Activated CD8-positive, alpha-beta memory T cell treated with anti-CD3 and anti-CD28 coated beads, Interleukin-2, amount 50 U/mL, for 24 hours (primary cell): ENCODE results near the gene ARHGEF16.

ENCODE experiments used
- DNase-seq: peaks from one replicate; pipeline ENCODE4 v3.0.0-alpha.2; 2020; ENCODE audit errors: extremely low read depth

The ARHGEF16 gene

DNA sequence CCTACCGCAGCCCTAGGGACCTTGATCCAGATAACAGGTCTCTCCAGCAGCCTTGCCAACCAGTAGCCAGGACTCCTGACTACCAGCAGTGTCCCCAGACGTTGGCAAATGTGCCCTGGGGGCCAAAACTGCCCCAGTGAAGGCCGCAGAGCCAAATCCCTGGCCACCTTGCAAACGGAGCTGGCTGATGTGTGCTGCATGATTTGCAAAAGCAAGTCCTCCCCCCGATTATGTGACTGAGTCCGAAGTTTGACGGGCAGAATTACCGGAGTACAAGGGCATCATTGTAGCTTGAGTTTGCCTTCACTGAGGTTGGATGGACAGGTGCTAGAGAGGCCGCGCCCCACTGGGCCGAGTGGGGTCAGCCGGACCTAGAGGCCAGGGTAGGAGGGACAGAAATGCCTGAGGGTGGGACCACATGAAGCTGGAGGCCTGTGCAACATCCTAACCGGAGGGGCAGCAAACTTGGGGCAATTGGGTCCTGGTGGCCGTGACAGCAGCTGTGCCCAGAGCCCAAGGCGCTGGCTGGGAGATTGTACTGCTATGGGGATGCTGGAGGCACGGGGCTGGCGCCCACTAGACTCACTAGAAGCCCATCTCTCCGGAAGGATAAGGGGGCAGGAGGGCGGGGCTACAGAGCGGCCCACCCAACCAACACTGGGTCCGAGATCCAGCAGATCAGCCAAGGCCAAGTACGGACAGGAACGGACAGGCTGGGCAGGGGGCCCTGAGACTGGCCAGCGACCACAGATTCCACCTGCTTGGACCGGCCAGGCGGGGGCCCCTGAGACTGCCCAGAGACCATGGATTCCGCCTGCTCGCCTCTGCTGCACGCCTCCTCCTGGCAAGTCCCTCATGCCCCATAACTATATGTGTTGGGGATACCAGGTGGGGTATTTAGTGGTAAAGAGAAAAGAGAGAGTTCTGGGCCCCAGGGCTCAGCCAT is 2.8 kb downstream of the ARHGEF16 start:
- no peak for DNase-seq

DNA sequence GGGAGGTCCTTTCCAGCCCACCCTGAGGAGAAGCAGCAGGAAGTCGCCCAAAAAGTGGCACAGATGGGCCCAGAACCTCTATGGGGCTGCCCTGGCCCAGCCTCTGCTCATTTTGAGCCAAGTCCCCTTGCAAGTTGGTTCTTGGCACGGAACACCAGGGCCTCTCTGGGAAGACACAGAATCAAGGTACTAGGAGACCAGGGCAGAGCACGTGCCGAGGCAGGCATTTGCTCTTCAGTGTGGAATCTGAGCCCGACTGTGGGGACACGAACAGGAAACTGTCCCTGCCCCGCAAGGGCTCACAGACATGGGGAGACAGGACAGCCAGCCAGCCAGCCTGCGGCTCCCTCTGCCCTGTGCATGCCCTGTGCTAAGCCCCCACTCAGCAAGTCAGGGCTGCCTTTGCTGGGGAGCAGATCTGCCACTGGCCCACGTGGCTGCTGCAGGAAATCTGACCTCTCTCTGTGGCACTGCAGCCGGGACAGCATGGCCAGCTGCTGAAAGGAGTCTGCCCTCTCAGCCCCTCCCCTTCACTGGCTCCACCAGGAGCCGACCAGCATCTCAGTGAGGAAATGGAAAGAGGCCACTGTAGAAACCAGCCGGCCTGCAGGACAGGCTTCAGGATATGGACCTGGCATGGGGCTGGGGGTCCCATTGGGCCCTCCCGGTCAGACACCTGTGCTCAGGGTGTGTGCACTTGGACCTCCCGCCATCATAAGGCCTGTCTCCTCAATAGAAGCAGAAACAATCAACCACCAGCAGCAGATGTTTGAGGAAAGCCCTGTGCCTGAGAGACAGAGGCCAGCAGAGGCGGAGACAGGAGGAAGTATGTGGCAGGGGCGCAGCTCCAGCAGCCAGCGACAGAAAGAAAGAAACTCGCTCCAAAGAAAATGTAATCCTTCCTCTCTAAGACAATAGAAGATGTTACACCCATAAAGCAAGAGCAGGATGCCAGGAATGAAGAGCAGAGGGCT is 3.7 kb downstream of the ARHGEF16 start:
- no peak for DNase-seq

DNA sequence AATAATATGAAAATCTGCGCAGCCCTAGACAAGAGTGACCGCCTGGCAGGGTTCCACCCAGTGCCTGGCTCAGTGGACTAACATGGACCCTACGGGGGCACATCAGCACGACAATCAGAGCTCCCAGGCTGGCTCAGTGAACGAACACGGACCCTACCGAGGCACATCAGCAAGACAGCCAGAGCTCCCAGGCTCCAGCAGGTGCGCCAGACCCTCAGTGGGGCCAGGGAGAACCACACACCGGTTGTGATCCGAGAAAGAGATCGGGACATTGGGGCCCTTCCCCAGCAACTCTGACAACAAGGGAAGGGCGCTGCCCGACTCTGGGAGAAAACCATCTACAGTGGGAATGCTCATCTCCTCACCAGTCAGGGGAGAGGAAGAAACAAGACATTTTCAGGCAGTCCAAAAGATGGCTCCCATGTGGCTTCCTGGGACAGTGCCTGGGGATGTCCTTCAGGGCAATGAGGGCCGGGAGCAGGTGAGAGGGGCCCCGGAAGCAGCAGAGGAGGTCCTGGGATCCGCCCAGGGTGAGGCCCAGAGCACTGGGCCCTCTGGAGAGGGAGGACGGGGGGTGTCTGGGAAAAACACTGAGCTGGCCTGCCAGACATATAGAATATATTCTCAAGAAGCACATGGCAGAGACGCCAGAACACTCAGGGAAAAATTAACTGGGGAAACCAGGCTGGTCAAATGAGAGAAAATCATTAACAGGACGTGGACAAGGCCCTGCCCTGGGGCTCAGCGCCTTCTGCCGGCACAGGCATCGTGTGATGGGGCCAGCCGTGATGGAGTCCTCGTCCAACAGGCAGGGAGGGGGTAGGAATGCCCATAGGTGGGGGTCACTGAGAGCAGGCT is 4.8 kb downstream of the ARHGEF16 start:
- no peak for DNase-seq

DNA sequence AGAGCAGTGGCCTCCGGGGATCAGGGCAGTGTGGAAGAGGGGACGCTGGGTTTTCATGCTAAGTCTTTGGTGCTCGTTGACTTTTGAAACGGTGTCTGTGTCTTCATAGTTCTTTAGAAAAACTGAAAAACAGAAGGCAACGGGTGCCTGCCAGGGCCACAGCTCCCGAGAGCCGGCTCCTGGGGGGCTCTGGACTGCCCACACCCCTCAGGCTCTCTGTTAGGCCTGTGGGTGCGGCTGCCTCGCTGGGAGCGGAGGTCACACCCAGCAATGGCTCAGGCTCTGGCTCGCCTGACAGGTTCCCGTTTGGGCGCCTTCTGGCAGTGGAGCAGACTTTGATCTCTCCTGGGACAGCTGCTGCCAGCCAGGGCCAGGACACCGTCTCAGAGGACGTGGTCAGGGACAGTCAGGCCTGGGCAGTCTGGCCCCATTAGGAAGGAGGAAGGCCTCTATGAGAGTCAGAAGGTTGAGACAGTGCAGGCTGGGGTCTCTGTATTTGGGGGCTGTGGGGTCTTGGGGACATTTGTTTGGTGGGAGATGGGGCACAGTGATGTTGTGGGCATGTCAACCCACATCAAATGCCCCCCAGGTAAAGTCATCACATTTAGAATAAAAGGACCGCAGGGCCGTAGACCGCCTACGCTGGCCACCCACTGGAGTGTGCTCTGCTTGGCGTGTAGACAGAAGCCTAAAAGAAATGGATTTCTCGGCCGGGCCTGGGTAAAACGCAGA is 5.6 kb downstream of the ARHGEF16 start:
- no peak for DNase-seq

DNA sequence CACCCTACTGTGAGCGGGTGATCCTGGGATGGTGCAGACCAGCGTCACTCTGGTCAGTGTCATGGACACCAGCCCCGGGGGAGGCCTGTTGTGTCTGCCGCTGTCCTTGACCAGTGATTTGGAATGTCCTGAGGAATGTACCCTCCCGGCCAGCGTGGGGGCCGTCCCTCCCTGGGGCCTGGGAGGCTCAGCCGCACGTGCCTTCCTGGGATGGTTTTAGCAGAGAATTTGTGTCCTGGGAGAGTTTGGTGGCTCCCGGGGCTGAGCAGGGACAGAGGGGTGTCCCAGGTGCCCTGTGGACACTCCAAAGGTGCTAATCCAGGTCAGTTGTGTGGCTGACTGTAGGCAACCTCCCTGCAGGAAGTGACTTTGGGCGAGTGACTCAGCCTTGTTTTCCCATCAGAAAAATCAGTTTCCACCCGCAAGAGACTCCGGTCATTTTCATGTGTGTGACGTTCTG is 6.2 kb downstream of the ARHGEF16 start:
- DNase-seq, result no peak

DNA sequence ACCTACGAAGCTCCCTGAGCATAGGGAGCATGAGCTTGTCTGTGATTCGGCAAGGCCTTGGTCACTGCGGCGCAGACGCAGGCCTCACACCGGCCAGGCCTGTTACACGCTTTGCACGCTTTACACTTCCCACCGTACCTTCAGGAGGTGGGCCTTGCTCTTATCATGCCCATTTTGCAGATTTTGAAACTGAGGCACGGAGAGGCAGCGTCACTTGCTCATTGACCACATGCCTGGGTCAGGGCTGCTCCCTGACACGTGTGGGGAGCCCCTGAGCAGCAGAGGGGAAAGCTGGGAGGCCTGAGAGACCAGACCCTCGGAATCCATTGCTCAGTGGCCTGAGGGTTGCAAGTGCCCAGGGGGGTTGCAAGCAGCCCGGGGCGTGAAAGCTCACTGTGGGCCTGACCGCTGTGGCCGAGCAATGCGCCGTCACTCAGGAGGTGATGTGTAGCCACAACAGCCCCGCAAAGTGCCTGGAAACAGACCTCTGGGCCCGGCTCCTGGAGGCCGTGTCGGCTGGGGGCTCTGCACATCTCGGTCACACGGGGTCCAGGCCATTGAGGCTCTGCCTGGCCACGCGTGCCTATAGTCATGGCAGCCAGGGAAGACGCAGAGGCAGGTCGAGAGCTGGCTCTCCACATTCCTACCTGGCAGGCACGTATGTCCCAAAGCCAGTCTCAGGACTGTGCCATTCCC is 6.9 kb downstream of the ARHGEF16 start:
- no peak for DNase-seq

DNA sequence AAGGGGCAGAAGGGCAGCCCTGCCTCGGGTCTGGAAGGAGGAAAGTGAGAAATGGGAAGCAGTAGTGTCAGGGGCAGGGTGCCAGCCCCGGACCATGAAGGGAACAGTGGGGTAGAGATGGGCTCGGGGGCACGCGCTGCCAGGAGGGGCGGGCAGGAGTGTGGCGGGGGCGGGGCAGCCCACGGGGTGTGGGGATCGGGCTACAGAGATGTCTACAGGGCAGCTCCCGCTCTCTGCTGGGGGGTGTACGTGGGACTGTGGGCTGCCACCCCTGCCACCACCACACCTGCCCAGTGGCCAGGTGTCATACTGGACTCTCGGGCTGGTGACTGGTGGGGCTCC is 7.4 kb downstream of the ARHGEF16 start:
- no peak for DNase-seq

DNA sequence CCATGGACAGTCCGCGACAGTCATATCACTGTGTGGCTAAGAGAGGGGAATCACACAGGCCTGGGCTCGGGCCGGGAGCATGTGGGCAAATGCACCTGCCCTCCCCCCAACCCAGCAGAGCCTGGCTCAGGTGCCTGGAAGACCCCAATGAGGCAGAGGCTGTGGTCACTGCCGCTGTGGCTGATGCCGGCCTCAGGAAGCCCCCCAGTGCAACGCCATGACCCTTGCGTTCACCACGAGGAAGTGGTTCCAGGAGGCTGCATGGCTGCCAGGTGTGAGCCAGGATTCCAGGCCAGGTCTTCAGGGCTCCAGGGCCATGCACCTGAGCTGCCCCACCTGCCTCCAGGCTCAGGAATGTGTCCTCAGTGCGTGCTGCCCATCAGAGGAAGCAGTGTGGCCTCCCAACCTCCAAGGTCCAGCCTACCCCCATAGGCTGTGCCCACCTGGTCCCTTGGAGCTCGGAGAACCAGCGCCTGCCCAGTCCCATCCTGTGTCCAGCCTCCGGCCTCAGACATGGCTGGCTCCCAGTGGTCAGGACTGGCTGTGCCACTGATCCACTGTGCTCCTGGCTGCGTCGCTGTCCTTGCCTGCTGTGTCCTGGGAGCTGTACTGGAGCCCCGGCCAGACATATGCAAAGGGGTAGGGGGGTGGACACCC is 8.0 kb downstream of the ARHGEF16 start:
- no peak for DNase-seq

DNA sequence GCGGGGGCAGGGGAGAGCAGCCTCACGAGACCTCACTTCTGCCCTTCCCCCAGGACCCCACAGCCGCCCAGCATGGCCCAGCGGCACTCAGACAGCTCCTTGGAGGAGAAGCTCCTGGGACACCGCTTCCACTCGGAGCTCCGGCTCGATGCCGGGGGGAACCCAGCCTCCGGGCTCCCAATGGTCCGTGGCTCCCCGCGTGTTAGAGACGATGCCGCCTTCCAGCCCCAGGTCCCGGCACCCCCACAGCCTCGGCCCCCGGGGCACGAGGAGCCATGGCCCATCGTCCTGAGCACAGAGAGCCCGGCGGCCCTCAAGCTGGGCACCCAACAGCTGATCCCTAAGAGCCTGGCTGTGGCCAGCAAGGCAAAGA is 8.5 kb downstream of the ARHGEF16 start:
- DNase-seq, result no peak

DNA sequence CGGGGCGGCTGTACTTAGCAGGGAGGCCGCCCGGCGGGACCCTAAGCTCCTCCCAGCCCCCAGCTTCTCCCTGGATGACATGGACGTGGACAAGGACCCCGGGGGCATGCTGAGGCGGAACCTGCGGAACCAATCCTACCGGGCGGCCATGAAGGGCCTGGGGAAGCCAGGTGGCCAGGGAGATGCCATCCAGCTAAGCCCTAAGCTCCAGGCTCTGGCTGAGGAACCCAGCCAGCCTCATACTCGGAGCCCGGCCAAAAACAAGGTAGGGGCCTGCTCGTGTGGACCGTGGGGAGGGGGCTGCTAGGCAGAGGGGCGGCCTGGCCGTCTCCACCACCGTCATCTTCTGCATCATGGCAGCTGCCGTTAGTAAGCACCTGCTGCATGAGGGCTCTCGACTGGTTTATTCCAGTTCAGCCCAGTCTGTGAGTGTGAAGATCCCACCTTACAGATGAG is 9.0 kb downstream of the ARHGEF16 start:
- no peak for DNase-seq

DNA sequence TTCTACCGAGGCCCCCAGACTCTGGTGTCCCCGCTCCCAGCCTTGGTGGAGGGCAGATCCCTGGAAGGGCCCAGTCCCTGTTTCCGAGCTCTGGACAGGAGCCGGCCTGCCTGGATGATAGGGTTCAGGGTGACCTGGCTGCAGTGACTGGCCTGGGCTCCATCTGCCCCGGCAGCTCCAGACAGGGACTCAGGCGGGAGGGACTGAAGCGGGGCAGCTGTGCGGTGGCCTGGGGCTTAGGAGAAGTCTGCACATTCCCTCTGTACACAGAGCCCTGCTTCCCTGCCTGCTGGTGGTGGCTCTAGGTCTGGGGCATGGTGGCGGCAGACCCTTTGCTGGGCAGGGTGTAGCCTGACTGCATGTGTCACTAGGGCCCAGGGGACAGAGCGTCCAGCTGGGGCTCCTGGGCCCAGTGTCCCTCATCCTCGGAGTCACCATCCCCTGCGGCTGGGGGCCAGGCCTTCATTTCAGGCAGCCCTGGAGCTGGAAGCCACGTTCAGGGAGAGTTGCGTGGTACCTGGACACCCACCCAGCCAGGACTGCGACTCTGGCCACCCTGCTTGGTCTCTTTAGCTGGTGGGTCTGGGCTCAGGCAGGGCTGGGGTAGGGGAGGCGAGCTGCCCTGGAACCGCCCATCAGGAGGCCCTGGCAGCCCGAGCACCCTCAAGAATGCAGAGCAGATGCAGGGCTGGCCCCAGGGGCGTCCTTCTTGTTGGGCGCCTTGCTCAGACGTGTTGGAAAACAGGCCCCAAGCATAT is 9.6 kb downstream of the ARHGEF16 start:
- no peak for DNase-seq

DNA sequence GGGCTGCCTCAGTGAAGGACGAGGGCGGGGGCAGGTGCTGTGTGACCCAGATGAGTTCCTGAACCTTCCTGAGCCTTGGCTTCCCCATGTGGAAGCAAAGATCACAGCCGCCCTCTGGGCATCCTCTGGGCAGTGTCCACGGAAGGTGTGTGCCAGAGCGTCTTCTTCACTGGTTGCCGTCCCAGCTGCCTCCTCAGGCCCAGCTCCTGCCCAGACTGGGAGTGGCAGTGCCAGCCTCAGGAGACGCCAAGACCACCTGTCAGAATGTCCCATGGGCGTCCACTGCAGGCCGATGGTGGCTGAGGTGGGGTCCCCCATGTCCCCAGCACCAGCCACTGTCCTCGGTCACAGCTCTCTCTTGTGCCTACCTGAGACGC is 10.2 kb downstream of the ARHGEF16 start:
- DNase-seq, result no peak

DNA sequence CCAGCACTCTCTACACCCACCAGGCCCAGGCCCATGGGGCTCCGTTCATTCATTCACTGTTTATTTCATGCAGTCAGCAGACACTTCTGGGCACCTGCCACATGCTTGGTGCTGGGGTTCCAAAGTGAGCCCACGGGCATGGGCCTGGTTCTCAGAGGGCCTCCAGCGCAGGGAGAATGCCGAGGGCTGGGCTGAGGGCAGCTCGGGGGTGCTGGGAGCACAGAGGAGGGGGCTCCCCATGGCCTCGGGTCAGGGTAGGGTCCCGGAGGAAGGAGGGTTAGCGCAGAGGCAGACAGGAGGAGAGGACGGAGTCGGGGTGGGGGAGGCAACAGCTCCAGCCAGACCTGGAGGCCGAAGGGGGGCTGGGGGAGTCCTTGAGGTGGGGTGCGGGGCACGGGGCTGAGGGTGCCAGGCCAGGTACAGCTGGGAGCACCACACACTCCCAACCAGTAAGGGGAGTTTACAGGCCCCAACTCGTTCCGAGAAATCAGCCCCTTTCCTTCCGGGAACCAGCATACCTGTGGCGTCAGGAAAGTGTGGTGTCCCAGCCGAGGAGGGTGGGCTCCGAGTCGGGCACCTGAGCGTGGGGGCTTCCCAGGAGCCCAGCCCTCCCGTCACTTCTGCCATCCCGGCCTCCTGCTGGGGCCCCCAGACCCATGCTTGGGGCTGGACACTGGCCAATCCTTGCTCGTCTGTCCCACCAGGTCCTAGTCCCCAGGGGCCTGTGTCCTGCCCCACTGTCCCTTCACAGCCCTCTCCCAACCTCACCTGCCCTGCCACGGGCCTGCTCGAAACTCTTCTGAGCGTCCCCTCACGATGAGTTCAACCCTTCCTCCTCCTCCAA is 10.8 kb downstream of the ARHGEF16 start:
- no peak for DNase-seq

DNA sequence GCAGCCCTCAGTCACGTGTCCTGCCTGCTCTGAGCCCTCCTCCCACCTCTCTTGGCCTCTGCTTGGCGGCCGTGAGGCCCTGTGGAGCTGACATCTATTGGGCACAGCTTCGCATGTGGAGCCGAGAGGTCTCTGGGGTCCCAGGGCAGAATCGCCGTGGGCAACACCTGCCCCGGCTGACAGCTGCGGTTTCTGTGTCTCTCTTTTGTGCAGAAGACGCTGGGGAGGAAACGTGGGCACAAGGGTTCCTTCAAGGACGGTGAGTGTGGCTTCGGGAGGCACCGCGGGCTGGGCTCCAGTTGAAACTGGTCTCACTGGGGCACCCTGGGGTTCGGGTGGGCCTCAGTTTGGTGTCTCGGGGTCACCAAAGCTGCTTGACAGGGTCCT is 11.5 kb downstream of the ARHGEF16 start:
- DNase-seq, result no peak

DNA sequence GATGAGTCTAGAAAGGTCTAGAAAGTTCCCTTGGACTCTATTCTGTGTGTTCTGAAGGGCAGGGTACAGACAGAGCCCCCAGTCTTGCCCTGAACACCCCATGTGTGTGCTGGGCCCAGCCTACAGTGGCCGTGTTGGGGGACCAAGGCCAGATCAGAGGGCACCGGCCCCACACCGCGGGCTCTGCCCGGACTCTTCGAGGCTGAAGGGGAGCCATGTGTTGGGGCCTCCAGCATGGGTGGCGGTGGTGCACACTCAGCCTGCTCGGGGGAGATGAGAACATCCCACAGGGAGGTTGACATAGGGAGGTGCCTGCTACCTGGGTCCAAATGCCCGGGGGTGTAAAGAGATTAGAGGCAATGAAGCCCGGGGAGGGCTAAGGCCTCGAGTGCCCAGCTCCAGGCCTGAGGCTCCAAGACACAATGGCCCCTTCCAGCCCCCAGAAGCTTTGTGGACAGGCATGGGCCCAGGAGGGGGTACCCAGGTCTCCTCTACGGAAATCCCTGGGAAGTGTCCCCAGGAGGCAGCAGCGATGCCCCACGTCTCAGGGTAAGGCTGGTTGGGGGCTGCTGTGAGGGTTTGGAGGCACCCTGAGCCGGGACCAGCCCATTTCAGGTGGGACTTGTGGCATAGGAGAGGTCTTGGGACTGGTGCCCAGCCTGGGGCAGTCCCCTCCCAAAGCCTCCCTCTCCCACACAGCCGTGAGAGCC is 12.1 kb downstream of the ARHGEF16 start:
- no peak for DNase-seq

DNA sequence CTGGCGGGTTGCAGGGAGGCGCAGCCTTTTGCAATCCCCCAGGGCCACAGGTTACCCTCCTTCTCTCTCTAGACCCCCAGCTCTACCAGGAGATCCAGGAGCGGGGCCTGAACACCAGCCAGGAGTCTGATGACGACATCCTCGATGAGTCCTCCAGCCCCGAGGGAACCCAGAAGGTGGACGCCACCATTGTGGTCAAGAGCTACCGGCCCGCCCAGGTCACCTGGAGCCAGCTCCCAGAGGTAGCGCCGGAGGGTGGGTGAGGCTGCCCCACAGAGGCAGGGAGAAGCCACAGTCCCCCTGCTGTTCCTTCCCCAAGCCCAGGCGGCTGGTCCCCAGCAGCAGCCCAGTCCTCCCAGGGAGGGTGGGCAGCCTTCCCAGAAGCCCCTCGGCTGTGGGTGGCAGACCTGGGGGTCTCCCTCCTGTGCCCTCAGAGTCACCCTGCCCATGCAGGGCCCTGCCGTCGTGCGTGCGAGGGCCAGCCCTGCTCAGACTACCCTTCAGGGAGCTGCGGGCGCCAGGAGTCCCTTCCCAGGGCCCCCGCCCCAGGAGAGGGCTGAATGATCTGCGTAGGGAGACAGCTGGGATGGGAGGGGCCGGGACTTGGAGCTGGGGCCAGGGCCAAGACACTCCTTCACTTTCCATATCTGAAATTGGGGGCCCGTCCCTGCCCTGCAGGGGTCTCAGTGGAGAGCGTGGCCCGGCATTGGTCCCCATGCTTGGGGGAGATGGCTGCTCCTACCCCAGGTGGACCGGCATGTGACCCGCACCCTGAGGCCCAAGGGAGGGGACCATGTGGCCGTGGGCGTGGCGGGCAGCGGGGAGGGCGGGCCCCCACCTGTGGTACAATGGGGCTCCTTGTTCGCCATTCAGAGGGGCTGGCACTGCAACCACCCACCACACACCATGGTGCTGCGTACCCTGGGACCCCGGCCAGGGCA is 12.9 kb downstream of the ARHGEF16 start:
- no peak for DNase-seq
